ENCODE measurements around the gene YJU2.
"Not testable (repeated sequence)": the region's sequence is repeated elsewhere in the genome, so short reads cannot be mapped to it uniquely, and the experiment has no call there.

Gene YJU2

DNA sequence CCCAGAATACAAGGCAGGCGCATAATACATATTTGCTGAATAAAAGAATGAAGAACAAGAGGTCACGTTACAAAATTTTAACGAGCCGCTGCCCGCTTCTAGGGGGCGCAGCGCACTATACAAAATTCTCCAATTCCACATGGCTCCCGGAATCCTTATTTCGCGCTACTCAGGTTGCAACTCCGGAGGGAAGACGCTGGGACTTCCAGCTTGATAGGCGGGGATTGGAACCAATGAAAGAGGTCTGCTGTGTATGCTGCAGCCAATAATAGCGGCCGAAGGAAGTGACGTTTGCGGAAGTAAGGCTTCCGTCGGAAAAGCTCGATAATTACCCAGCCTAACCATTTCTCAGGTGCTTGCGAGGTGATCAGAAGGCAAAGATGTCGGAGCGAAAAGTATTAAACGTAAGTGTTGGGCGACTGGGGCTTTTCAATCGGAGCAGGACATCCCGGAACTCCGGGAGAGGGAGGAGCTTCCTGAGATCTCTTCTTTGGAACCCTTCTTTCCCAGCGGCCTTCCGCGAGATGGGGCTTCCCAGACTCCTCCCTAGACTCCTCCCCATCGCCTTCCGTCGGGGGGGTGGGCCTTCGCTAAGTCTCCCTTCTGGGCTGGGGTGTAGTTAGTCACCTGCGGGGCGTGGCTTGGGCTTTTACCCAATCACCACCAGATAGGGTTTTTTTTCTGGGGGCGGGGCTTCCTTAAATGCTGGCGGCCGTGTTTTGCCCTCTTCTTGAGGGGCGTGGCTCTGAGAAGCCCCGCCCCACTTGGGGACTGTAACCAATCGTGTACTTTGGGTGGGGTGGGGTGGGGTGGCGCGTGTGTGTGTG lies at the start of gene YJU2:
Gene YJU2, plus strand, starts transcription at position 314 of the 827 bp plus-strand sequence. Its CDS starts 67 bp downstream, at position 381.
- DNase-seq, result peak; percentile 100

DNA sequence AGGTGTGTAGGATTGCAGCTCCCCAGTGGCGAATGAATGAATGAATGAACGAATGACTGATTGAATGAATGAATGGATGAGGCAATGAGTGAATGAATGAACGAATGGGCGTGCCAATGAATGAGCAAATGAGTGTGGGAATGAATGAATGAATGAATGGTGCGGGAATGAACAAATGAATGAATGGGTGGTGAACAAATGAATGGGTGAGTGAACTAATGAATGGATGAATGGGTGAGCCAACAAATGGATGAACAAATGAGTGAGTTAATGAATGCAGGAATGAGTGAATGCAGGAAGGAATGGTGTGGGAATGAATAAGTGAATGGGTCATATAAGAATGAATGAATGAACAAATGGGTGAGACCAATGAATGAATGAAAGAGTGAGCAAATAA lies 49.7 kb upstream of the YJU2 start:
- no peak for DNase-seq

GRCh38 chr19:4197625-4198466 lies 49.0 kb upstream of the YJU2 start:
- no peak for DNase-seq

DNA sequence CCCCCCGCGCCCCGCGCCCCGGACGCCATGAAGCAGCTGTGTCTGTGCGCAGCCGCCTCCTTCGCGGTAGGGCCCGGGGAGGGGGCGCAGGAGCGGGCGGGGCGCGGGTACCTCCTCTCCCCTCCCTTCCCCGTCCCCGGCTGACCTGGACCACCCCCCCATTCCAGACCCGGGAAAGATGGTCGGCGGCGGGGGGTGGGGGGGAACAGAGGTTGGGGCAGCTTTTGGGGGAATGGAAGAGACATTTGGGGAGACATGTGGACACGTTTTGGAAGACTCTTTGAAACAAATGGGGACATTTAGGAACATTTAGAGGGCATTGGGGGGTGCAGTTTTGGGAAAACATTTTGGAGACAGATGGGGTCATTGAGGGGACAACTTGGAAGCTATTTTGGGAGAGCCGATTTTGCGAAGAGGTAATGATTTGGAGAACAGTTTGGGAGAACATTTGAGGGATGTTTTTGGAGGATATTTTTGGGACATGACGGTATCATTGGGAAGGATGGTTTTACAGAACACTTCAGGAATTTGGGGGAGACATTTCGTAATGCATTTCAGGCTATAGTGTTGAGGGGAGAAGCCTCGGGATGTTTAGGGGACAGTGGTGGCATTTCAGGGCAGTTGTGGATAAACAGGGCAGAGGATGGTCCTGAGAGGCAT lies 48.3 kb upstream of the YJU2 start:
- no peak for DNase-seq

- no peak for DNase-seq
Observed at GRCh38 chr19:4199699-4200293, 47.1 kb upstream of the YJU2 start.

DNA sequence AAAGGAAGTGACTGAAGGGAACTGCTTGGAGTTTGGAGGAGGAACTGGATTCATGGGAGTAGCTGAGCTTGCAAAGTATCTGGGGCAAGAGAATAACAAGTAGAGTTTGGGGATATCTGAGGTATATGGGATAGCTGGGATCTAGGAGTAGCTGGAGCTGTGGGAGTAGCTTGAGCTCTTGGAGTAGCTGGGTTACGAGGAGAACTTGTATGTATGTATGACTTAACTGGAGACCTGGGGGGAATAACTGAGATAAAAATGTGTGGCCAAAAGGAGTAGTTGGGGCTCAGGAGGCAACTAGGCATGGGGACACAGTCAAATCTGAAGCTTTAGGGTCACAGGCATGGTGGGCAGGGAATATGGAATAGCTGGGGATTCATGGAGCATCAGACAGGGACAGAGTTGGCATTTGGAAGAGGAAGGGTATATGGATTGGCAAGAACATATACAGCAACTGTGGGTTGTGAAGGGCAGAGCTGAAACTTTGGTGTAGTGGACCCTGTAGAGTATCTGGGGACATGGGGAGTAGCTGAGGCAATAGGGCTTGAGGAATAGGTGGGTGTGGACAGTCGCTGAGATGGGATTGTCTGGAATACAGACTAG lies 45.8 kb upstream of the YJU2 start:
- DNase-seq, result no peak

GRCh38 chr19:4201798-4202197 lies 45.1 kb upstream of the YJU2 start:
- DNase-seq, result no peak

- DNase-seq, result no peak
Observed at GRCh38 chr19:4206818-4207484, 39.9 kb upstream of the YJU2 start.

DNA sequence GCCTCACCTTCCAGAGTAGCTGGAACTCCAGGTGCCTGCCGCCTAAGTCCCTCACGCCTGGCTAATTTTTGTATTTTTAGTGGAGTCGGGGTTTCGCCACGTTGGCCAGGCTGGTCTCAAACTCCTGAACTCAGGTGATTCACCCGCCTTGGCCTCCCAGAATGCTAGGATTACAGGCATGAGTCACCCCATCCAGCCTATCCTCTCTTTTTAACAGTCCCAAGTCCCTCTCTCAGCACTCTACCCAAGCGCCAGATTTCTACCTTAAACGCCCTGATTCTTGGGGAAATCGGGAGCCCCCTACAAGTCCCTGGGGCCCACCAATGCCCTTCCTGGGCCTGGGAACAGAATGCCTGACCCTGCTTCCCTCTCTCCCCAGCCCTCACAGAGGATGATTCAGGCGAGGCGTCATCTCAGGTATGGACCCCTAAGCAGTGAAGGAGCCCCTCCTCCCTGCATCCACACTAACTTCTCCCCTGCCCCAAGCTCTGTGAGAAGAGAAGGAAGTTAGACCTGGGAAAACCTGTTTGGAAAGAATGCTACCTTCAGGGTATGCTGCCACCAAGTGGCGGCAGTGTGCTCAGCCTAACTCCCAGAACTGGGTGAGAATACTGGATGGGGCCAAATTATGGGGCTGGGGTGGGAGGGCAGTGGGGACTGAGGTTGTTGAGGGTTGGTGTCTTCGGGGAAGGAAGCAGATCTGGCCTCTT lies 38.3 kb upstream of the YJU2 start:
- DNase-seq, result no peak

DNA sequence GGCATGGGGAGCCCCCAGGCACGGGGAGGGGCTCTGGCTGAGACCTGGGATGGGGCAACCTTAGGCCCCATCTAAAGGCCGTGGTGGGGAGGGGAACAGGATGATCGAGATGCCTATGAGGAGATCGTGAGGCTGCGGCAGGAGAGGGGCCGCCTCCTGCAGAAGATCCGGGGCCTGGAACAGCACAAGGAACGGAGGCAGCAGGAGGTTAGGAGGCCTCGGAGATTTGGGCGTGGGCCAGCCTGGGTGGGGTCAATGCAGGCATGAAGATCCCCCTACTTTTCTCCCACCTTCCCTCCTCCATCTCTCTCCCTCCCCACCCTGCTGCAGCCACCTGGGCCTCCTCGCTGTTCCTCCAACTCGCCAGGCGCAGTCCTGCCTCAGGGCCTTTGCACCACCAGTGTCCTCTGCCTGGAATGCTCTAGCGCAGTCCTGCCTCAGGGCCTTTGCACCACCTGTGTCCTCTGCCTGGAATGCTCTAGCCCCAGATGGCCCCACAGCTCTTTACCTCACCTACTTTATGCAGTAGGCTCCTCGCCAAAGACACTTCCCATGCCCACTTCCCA lies 36.6 kb upstream of the YJU2 start:
- DNase-seq, result no peak

- no peak for DNase-seq
Observed at GRCh38 chr19:4213116-4213515, 33.8 kb upstream of the YJU2 start.

DNA sequence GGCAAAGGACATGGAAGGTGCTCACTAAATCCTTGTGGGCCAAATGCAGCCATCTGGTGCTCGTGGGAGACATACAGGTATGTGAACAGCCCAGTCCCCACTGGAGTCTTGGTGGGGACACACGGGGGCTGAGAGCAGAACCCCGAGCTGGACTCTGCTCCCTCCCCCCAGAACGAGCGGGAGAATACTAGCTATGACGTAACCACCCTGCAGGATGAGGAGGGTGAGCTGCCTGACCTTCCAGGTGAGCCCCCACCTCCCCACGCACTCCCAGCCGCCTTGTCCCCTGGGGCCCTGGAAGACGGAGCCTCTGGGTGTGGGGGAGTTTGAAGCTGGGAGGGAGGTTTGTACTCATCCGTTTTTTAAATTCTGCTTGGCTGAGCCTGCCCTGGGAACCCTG lies 31.1 kb upstream of the YJU2 start:
- no peak for DNase-seq

DNA sequence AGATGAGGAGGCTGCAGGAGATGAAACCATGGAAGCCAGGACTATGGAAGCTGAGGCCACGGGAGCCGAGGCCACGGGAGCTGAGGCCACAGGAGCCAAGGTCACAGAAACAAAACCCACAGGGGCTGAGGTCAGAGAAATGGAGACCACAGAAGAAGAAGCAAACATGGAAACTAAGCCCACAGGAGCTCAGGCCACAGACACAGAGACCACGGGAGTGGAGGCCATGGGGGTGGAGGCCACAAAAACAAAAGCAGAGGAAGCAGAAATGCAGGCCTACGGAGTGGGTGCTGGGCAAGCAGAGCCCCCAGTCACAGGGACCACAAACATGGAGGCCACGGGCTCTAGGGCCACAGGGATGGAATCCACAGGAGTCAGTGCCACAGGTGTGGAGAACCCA lies 30.0 kb upstream of the YJU2 start:
- DNase-seq, result no peak

DNA sequence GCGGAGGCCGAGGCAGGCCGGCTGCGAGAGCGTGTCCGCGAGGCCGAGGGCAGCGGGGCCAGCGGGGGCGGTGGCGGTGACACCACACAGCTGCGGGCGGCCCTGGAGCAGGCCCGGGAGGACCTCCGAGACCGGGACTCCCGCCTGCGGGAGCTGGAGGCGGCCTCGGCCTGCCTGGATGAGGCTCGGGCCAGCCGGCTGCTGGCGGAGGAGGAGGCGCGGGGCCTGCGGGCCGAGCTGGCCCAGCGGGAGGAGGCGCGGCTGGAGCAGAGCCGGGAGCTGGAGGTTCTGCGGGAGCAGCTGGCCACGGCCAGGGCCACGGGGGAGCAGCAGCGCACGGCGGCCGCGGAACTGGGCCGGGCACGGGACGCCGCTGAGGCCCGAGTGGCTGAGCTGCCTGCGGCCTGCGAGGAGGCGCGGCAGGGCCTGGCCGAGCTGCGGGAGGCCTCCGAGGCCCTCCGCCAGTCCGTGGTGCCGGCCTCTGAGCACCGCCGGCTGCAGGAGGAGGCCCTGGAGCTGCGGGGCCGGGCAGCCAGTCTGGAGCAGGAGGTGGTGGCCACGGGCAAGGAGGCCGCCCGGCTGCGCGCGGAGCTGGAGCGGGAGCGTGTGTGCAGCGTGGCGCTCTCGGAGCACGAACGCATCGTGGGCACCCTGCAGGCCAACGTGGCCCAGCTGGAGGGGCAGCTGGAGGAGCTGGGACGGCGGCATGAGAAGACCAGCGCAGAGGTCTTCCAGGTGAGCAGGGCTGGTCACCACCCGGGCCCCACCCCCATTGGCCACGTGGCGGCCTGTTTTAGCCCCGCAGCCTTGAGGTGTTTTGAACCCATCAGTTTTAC lies 29.2 kb upstream of the YJU2 start:
- DNase-seq, result no peak

DNA sequence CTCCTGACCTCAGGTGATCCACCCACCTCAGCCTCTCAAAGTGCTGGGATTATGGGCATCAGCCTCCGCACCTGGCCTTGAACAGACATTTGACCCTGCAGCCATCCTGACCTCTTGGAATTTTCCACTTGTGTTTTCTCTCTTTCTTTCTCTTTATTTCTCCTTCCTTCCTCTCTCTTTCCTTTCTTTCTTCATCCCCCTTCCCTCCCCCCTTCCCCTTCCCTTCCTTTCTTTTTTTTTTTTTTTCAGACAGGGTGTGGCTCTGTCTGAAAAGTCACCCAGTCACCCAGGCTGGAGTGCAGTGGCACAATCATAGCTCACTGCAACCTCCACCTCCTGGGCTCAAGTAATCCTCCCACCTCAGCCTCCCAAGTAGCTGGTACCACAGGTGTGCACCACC lies 28.4 kb upstream of the YJU2 start:
- not testable (repeated sequence) for DNase-seq

DNA sequence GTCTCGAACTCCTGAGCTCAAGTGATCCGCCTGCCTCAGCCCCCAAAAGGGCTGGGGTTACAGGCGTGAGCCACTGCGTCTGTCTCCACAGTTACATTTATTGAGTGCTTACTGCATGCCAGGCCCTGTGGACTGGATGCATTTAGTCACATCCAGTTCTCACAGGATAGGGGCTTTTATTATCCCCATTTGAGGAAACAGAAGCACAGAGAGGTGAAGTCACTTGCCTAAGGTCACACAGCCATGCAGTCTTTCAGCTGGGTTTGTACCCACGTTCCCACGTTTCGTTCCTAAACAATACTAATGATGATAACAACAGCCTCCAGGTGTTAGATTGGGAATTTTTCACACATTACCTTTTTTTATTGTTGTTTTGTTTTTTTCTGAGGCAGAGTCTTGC lies 26.7 kb upstream of the YJU2 start:
- DNase-seq, result no peak

- DNase-seq, result no peak
Observed at GRCh38 chr19:4224470-4224869, 22.4 kb upstream of the YJU2 start.

DNA sequence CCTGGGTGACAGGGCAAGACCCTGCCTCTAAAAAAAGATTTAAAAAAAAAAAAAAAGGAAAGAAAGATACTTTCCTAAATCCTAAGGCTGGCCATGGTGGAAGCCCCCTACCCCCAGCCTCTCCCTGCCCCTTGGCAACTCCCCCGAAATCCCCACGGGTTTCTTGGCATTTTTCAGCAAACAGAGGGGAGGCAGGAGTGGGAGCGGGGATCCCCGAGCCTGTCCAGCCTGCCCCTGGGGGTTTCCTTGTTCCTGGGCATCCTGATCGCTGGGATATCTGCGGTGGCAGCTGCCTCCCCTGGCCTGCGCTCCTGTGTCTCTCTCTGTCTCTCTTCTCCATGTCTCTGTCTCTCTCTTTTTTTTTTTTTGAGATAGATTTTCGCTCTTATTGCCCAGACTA lies 21.0 kb upstream of the YJU2 start:
- no peak for DNase-seq

DNA sequence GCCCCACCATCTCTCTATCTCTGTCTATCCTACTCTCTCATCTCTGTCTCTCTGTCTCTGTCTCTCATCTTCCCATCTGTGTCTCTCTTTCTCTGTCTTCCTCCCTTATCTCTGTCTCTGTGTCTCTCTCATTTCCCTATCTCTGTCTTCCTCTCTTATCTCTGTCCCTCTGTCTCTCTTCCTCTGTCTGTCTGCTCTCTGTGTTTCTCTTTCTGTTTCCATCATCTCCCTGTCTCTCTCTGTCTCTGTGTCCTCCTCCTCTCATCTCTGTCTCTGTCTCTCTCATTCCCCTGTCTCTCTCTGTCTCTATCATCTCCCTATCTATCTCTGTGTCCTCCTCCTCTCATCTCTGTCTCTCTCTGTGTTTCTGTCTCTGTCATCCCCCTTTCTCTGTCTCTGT lies 19.1 kb upstream of the YJU2 start:
- no peak for DNase-seq

DNA sequence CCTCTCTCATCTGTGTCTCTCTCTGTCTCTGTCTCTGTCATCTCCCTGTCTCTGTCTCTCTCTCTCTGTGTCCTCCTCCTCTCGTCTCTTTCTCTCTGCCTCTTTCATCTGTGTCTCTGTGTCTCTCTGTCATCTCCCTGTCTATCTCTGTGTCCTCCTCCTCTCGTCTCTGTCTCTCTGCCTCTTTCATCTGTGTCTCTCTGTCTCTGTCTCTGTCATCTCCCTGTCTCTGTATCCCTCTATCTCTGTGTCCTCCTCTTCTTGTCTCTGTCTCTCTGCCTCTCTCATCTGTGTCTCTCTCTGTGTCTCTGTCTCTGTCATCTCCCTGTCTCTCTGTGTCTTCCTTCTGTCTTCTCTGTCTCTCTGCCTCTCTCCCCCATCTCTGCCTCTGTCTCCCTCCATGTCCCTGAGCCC lies 18.1 kb upstream of the YJU2 start:
- no peak for DNase-seq

Measured in stimulated activated CD4-positive, alpha-beta T cell treated with anti-CD3 and anti-CD28 coated beads, Interleukin-4, amount 100 ng/mL, for 24 hours (primary cell).